Testis (tissue), 3 donors: ENCODE results near the gene SLCO4A1. TPM values are rescaled to one million over a fixed set of nuclear protein-coding genes. Genes with fewer than 3 reads are reported as not detected.

ENCODE experiments used
- DNase-seq: peaks from one replicate; pipeline ENCODE4 v3.0.0-alpha.2; 2019
- H3K27ac ChIP-seq, 2 donors: fragments of 200-600 bp; sonication (generic); one replicate each; pipeline ENCODE4 v1.5.1; 2019
- H3K27me3 ChIP-seq: fragments of 200-600 bp; sonication (generic); one replicate; pipeline ENCODE4 v1.5.1; 2019
- H3K36me3 ChIP-seq: fragments of 200-600 bp; sonication (generic); one replicate; pipeline ENCODE4 v1.5.1; 2017; ENCODE audit warnings: low read depth; ENCODE audit errors: missing control alignments
- H3K4me1 ChIP-seq: fragments of 200-600 bp; sonication (generic); one replicate; pipeline ENCODE4 v1.5.1; 2019
- H3K4me3 ChIP-seq, 2 donors: fragments of 200-600 bp; sonication (generic); one replicate each; pipeline ENCODE4 v1.5.1; 2017 to 2019
- H3K9me3 ChIP-seq: fragments of 200-600 bp; sonication (generic); one replicate; pipeline ENCODE4 v1.5.1; 2017
- CTCF ChIP-seq, 3 experiments: fragments of 450-650 bp in 2 of 3; fragments of 200-600 bp in 1 of 3; sonication (generic) in 1 of 3; IDR thresholded peaks; one replicate each; pipeline ENCODE4 v1.5.1; 2016 to 2019; ENCODE audit warnings: antibody characterized with exemption in 3 of 3, mild to moderate bottlenecking in 2 of 3, moderate library complexity in 1 of 3
- POLR2A ChIP-seq: fragments of 450-650 bp; IDR thresholded peaks from one replicate; pipeline ENCODE4 v1.6.1; 2017; ENCODE audit warnings: antibody characterized with exemption, mild to moderate bottlenecking, moderate library complexity
- WGBS, 2 donors: methylation state at CpG; one replicate each; pipeline ENCODE4 v1.1.5; 2018; 5-methylcytosine and 5-hydroxymethylcytosine counted together
- intact Hi-C: fragments of 100-400 bp; cut with DNase I; formaldehyde crosslinking; loops from one replicate; pipeline ENCODE4 v1.15.1; 2023; ENCODE audit warnings: low total_unique reads
- polyA plus RNA-seq: library from polyadenylated mRNA; stranded (reverse); fragments of 350-450 nt; fragmentation: Illumina TruSeq; extraction: RNeasy Lipid Tissue Mini Kit (QIAGEN cat#74804); gene quantifications from one replicate; pipeline ENCODE4 v1.2.3, GENCODE V29; 2014; ENCODE audit warnings: low read depth, low replicate concordance; ENCODE audit not compliant: insufficient read depth
- total RNA-seq, 2 donors: library from RNA; depleted of rRNA; stranded (reverse); fragments of >200 nt; gene quantifications; one replicate each; pipeline ENCODE4 v1.2.3, GENCODE V29; 2016

The SLCO4A1 gene
- total and polyA plus RNA-seq, 3 donors from 2014 or later: 4.2 to 14.2 (median 9.8) TPM

GRCh38 chr20:62659488-62660239, 17.4 kb downstream of the SLCO4A1 start:
- intact Hi-C loops: loop anchor here (10.0 kb wide), 2 partner anchors 125 to 155 kb away; partner anchors contain the start of gene COL9A3
- WGBS, 2 donors: 86 to 93% methylated on average over 22 to 28 of the region's 29 CpGs
- TF ChIP-seq POLR2A (no peak), CTCF (IDR thresholded peaks at IDR 0.05) (no peak)

GRCh38 chr20:62660240-62660615, 17.9 kb downstream of the SLCO4A1 start:
- Histone ChIP-seq H3K27ac (no peak overlapping the region), H3K4me1 (peaks cover 4% of the 10 kb centered on the region), H3K4me3 (no peak overlapping the region), H3K9me3 (no peaks in the 10 kb centered on the region), H3K36me3 (no peaks in the 10 kb centered on the region), H3K27me3 (no peaks in the 10 kb centered on the region)
- DNase-seq: no peak
- intact Hi-C loops: loop anchor here (10.0 kb wide), 2 partner anchors 125 to 155 kb away; partner anchors contain the start of gene COL9A3
- TF ChIP-seq POLR2A (no peak), CTCF (IDR thresholded peaks at IDR 0.05) (no peak)
- WGBS, 2 donors: 80 to 91% methylated on average over 1 to 15 of the region's 15 CpGs

More at GRCh38 chr20:62659488-62660239, 17.4 kb downstream of the SLCO4A1 start:
- no peak overlapping the region for H3K27ac ChIP-seq
- no peaks in the 10 kb centered on the region for H3K9me3 ChIP-seq
- H3K27me3 ChIP-seq: no peaks in the 10 kb centered on the region
- H3K4me1 ChIP-seq: peaks cover 4% of the 10 kb centered on the region
- no peaks in the 10 kb centered on the region for H3K36me3 ChIP-seq
- DNase-seq: no peak
- H3K4me3 ChIP-seq: no peak overlapping the region

- no peaks in the 10 kb centered on the region for H3K9me3 ChIP-seq
- H3K27ac ChIP-seq: no peak overlapping the region
- DNase-seq: no peak
- 70 to 71% methylated on average over 10 to 18 of the region's 18 CpGs for WGBS, 2 donors
- H3K27me3 ChIP-seq: no peaks in the 10 kb centered on the region
- TF ChIP-seq CTCF (IDR thresholded peaks at IDR 0.05) (no peak), POLR2A (no peak)
- peaks cover 4% of the 10 kb centered on the region for H3K4me1 ChIP-seq
- intact Hi-C loops: loop anchor here (10.0 kb wide), 2 partner anchors 124 to 154 kb away; partner anchors contain the start of gene COL9A3
- no peak overlapping the region for H3K4me3 ChIP-seq
- no peaks in the 10 kb centered on the region for H3K36me3 ChIP-seq
Observed at GRCh38 chr20:62660768-62661167, 18.5 kb downstream of the SLCO4A1 start.

GRCh38 chr20:62661647-62662046, 19.3 kb downstream of the SLCO4A1 start:
- Histone ChIP-seq H3K4me3 (no peak overlapping the region), H3K9me3 (no peaks in the 10 kb centered on the region), H3K4me1 (peaks cover 3% of the 10 kb centered on the region), H3K27ac (no peak overlapping the region), H3K36me3 (no peaks in the 10 kb centered on the region), H3K27me3 (no peaks in the 10 kb centered on the region)
- WGBS, 2 donors: 48% methylated on average over 11 of the region's 11 CpGs; no CpG with 5 or more reads in 1 of the 2 donors
- TF ChIP-seq CTCF (IDR thresholded peaks at IDR 0.05) (no peak), POLR2A (no peak)
- intact Hi-C loops: loop anchor here (10.0 kb wide), 2 partner anchors 123 to 153 kb away; partner anchors contain the start of gene COL9A3
- no peak for DNase-seq
